Activated CD4-positive, alpha-beta T cell treated with anti-CD3 and anti-CD28 coated beads, Interleukin-2, amount 50 U/mL, for 4 hours (primary cell): Measurements from ENCODE around the gene CX3CL1.
"Not testable (repeated sequence)": the region's sequence is repeated elsewhere in the genome, so short reads cannot be mapped to it uniquely, and the experiment has no call there.

Experiments
- DNase-seq, 2 experiments: peaks; one replicate each; pipeline ENCODE4 v3.0.0-alpha.2; 2020

Gene CX3CL1

DNA sequence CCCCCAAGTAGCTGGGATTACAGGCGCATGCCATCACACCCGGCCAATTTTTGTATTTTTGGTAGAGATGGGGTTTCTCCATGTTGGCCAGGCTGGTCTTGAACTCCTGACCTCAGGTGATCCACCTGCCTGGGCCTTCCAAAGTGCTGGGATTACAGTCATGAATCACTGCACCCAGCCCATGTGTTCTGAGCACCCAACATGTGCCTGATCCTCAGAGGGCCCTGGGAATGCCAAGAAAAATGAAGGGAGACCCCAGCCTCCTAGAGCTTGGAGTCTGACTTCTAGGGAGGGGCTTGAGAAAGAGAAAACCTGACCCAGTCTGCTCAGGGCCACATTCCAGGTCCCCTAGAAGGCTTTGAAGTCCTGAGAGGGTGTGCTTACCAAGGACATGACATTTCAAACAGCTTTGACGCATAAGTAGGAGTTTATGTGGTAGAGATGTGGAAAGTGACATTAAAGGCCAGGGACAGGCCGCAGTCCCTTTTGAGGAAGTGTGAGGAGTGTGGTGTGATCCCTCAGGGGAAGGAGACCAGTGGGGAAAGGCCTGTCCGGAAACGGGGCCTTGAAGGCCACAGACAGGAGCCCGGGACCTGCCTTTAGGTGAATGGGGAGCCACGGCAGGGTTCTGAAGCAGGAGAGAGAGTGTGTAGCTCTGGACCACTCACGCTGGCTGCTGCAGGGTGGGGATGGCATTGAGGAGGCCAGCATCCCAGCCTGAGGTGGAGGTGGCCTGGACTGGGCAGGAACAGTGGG lies 14.8 kb upstream of the CX3CL1 start:
- no peak for DNase-seq

DNA sequence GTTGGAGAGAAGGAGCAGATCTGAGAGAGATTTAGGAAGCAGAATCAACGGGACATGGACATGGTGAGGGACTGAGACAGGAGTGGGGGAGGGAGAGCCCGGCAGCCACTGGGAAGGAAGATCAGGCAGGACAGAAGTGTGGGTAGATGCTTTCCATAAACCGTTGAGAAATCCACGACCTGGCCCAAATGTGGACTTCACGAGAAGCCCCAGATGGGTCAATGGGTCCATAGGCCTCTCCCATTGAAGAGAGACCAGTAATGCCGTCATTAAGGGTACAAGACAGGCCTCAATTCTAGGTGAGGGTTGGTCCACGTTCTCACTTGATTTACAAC lies 14.2 kb upstream of the CX3CL1 start:
- DNase-seq, result no peak

- DNase-seq, result no peak
Observed at GRCh38 chr16:57358527-57359095, 13.7 kb upstream of the CX3CL1 start, which contains the start of gene CCL22. CCL22 (plus strand) TSS chr16:57358783; CDS start chr16:57358817, 34 bp downstream.

DNA sequence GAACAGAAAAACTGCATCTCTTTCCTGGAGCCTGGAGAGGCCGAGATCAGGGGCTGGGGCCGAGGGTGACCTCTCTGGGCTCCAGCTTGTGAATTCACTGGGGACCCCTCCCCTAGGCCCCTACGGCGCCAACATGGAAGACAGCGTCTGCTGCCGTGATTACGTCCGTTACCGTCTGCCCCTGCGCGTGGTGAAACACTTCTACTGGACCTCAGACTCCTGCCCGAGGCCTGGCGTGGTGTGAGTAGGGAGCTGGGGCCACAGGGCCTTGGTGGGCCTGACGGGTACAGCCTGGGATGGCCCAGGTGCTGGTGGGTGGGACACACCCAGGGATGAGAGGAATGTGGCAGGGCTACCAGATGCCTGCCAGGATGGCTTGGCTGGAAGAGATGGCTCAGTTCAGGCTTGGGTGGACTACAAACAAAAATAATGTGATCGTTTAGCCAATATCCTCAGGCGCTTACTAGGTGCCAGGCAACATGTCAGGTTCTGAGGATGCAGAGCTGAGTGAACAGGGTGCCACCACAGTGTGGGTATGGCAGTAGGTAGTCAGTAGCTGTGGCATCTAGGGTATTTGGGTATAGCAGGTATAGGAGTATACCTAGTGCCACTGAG lies 11.9 kb upstream of the CX3CL1 start:
- DNase-seq, result no peak

DNA sequence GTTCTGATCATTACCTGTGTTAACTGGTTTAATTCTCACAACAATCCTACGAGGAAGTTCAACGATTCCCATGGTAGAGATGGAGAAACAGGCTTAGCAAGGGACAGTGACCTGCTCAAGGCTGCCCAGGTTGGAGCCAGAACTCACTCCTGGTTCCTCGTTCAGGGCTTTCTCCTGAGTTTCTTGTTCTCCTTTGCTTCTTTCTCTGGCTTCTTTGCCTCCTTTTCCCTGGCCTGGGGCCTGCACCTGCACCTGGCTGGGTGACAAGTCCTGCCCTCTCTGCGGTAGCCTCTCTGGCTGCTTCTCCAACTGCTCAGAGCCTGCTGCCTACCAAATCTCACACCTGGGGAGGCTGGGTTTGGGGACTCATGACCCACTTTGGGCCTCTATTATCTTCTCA lies 10.9 kb upstream of the CX3CL1 start:
- no peak for DNase-seq

DNA sequence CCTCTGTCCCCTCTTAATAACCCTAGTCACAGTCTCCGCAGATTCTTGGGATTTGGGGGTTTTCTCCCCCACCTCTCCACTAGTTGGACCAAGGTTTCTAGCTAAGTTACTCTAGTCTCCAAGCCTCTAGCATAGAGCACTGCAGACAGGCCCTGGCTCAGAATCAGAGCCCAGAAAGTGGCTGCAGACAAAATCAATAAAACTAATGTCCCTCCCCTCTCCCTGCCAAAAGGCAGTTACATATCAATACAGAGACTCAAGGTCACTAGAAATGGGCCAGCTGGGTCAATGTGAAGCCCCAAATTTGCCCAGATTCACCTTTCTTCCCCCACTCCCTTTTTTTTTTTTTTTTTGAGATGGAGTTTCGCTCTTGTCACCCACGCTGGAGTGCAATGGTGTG lies 8.1 kb upstream of the CX3CL1 start:
- no peak for DNase-seq

DNA sequence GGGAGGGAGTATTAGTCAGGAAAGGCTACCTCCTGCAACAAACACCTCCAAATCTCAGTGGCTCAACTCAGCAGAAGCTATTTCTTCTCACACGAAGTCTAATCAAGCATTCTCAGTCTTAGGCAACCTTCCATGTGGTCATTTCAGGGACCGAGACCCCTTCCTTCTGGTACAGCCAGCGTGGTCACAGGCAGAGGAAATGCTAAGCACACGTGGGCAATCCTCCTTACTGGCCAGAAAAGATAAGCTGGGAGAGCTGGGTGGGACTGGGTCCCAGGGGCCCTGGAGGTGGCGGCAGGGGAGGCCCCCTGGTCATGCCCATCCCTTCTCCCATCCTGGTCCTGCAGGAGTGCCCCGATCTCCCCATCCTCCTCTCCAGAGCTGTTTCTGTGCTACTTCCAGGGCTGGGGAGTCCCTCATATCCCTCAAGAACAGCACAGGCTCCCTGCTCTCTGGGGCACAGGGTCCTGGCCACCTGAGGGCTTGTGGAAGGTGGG lies 5.7 kb upstream of the CX3CL1 start:
- DNase-seq, result no peak

GRCh38 chr16:57367116-57367752 lies 5.1 kb upstream of the CX3CL1 start:
- DNase-seq, result no peak

- DNase-seq, result no peak
Observed at GRCh38 chr16:57371494-57372371, 557 bp upstream of the CX3CL1 start.

- DNase-seq, result no peak
Observed at GRCh38 chr16:57373117-57373947, 1.0 kb downstream of the CX3CL1 start.

DNA sequence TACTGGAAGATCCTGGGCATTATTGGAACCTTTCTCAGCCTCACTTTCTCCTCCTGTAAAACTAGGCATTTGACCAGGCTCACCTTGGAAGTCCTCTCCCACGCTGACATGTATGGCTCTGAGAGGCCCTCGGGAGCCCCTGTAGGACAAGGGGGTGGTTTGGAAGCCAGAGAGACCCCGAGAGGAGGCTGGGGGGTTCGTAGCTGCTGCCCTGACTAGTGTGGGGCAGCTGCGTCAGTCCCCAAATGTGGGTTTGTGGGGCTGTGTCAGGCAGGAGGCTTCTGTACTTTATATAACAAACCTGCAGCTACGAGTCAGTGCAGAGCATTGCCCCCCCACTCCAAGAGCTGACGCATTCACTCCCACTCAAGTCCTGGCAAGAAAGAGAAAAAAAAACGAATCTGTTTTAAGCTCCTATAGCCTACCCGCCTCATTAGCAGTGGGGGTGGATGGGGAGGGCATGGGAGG lies 1.8 kb downstream of the CX3CL1 start:
- DNase-seq, result no peak

- not testable (repeated sequence) for DNase-seq
Observed at GRCh38 chr16:57374925-57375465, 2.7 kb downstream of the CX3CL1 start.

GRCh38 chr16:57376313-57376818 lies 4.1 kb downstream of the CX3CL1 start:
- no peak for DNase-seq

- DNase-seq, result no peak
Observed at GRCh38 chr16:57377080-57377841, 5.0 kb downstream of the CX3CL1 start.

- DNase-seq, result no peak
Observed at GRCh38 chr16:57379579-57379978, 7.3 kb downstream of the CX3CL1 start.

GRCh38 chr16:57380671-57381462 lies 8.6 kb downstream of the CX3CL1 start:
- no peak for DNase-seq

- no peak for DNase-seq
Observed at GRCh38 chr16:57381791-57382534, 9.7 kb downstream of the CX3CL1 start.

GRCh38 chr16:57382535-57383275 lies 10.4 kb downstream of the CX3CL1 start:
- DNase-seq, result no peak
